HCT116 (cell line): ENCODE measurements around the gene THEMIS. TPM values are rescaled to one million over a fixed set of nuclear protein-coding genes. Genes with fewer than 3 reads are reported as not detected.

Source experiments
- ATAC-seq: fragments of 200-7000 bp; cut with Tn5 transposase; 2 replicates; pipeline ENCODE4 v1.9.1; 2020; ENCODE audit warnings: mild to moderate bottlenecking, moderate library complexity
- BruUV-seq: library from RNA; stranded (reverse); fragments of 400-500 nt; replicated peaks from 2 replicates; lab custom pipeline; 2021; lab: Mats Ljungman, UMichigan
- CTCF ChIA-PET: fragments of 300-600 bp; sonication (Branson Sonifier 250); formaldehyde crosslinking; loops from one replicate; lab custom pipeline; 2021; ENCODE audit warnings: antibody characterized with exemption; lab: Charles Lee
- POLR2A ChIA-PET: fragments of 300-600, 350-600 bp; sonication (Branson Sonifier 250); formaldehyde crosslinking; loops from one replicate; lab custom pipeline; 2021; ENCODE audit warnings: antibody characterized with exemption; lab: Charles Lee
- RAD21 ChIA-PET, 2 experiments: fragments of 300-600 bp; sonication (Branson Sonifier 250); formaldehyde crosslinking; loops; one replicate each; lab custom pipeline; 2023; ENCODE audit warnings: low total read pairs in 2 of 2; ENCODE audit not compliant: uncharacterized antibody in 2 of 2, unreplicated experiment in 2 of 2, low non-redundant PET in 1 of 2; lab: Charles Lee
- DNase-seq: peaks from one replicate; pipeline ENCODE4 v3.0.0-alpha.2; 2010; ENCODE audit warnings: low read depth, low spot score
- H2AFZ ChIP-seq: fragments of 200-600 bp; shearing (Covaris generic), sonication (generic); 2 replicates; pipeline ENCODE4 v1.6.1; 2017; ENCODE audit warnings: low read depth, mixed run types, mixed read lengths, antibody characterized with exemption, low read length; ENCODE audit not compliant: poor library complexity, severe bottlenecking
- H3K27ac ChIP-seq: 2 replicates; pipeline ENCODE4 v1.5.1; 2012; ENCODE audit warnings: low read depth, low read length
- H3K27me3 ChIP-seq: fragments of 200-600 bp; sonication (generic); 2 replicates; pipeline ENCODE4 v1.6.1; 2016; ENCODE audit warnings: mixed run types, low read length, mixed read lengths; ENCODE audit not compliant: insufficient read depth
- H3K36me3 ChIP-seq, 2 experiments: fragments of 200-500 bp in 1 of 2; fragments of 200-600 bp in 1 of 2; sonication (Bioruptor generic) in 1 of 2; sonication (generic) in 1 of 2; 2 replicates each; pipeline versions ENCODE4 v1.5.1 to v1.6.1; 2014 to 2016; ENCODE audit warnings: low read length in 2 of 2, inconsistent platforms in 1 of 2, mixed read lengths in 1 of 2, mixed run types in 1 of 2; ENCODE audit not compliant: insufficient read depth in 2 of 2, control insufficient read depth in 1 of 2
- H3K4me1 ChIP-seq, 2 experiments: fragments of 200-600 bp in 1 of 2; sonication (generic) in 1 of 2; 2 replicates each; pipeline versions ENCODE4 v1.5.1 to v1.6.1; 2012 to 2017; ENCODE audit warnings: low read length in 2 of 2, inconsistent platforms in 1 of 2, mild to moderate bottlenecking in 1 of 2, mixed read lengths in 1 of 2, mixed run types in 1 of 2, moderate library complexity in 1 of 2; ENCODE audit not compliant: insufficient read depth in 2 of 2, control insufficient read depth in 1 of 2
- H3K4me2 ChIP-seq: fragments of 200-600 bp; sonication (generic); 2 replicates; pipeline ENCODE4 v1.6.1; 2017; ENCODE audit warnings: mixed run types, low read length, mixed read lengths
- H3K4me3 ChIP-seq, 2 experiments: fragments of 200-600 bp in 1 of 2; sonication (generic) in 1 of 2; replicated peaks in 1 of 2; 2 replicates each; pipeline ENCODE4 v1.5.1; 2011 to 2016; ENCODE audit warnings: low read length in 2 of 2, control low read depth in 1 of 2, low read depth in 1 of 2, mild to moderate bottlenecking in 1 of 2, mixed read lengths in 1 of 2, mixed run types in 1 of 2
- H3K79me2 ChIP-seq: fragments of 200-600 bp; sonication (generic); 2 replicates; pipeline ENCODE4 v1.6.1; 2017; ENCODE audit warnings: mild to moderate bottlenecking, mixed run types, low read length, moderate library complexity, mixed read lengths; ENCODE audit not compliant: insufficient read depth
- H3K9ac ChIP-seq: fragments of 200-600 bp; sonication (generic); 2 replicates; pipeline ENCODE4 v1.6.1; 2016; ENCODE audit warnings: low read length, mixed read lengths
- H3K9me2 ChIP-seq: fragments of 200-600 bp; sonication (generic), shearing (Covaris generic); 2 replicates; pipeline ENCODE4 v1.6.1; 2017; ENCODE audit warnings: mixed run types, mild to moderate bottlenecking, moderate library complexity; ENCODE audit not compliant: insufficient read depth
- H3K9me3 ChIP-seq, 2 experiments: fragments of 200-500 bp in 1 of 2; fragments of 200-600 bp in 1 of 2; sonication (Bioruptor generic) in 1 of 2; sonication (generic) in 1 of 2; 2 replicates each; pipeline ENCODE4 v1.6.1; 2014 to 2017; ENCODE audit warnings: low read length in 2 of 2, mixed read lengths in 2 of 2, inconsistent platforms in 1 of 2, low read depth in 1 of 2, mild to moderate bottlenecking in 1 of 2, mixed run types in 1 of 2, moderate library complexity in 1 of 2; ENCODE audit not compliant: control insufficient read depth in 1 of 2, insufficient read depth in 1 of 2
- H4K20me1 ChIP-seq: fragments of 200-600 bp; sonication (generic), shearing (Covaris generic); 2 replicates; pipeline ENCODE4 v1.6.1; 2017; ENCODE audit warnings: mixed run types, mild to moderate bottlenecking, moderate library complexity; ENCODE audit not compliant: insufficient read depth
- ATF3 ChIP-seq: IDR thresholded peaks from 2 replicates; pipeline ENCODE4 v1.6.1; 2012
- CBX3 ChIP-seq: IDR thresholded peaks from 2 replicates; pipeline ENCODE4 v1.6.1; 2012; ENCODE audit warnings: low read depth
- CEBPB ChIP-seq: IDR thresholded peaks from 2 replicates; pipeline ENCODE4 v1.6.1; 2012; ENCODE audit warnings: low read depth
- CTCF ChIP-seq, 3 experiments: fragments of 200-600 bp in 1 of 3; sonication (generic) in 1 of 3; IDR thresholded peaks in 2 of 3; conservative IDR thresholded peaks in 1 of 3; 2 replicates each; pipeline ENCODE4 v1.5.1; 2012 to 2017; ENCODE audit warnings: low read depth in 2 of 3, low read length in 2 of 3, antibody characterized with exemption in 1 of 3, borderline replicate concordance in 1 of 3, control low read depth in 1 of 3, mild to moderate bottlenecking in 1 of 3, mixed read lengths in 1 of 3, mixed run types in 1 of 3, moderate library complexity in 1 of 3; ENCODE audit not compliant: insufficient read depth in 1 of 3
- EGR1 ChIP-seq: IDR thresholded peaks from 2 replicates; pipeline ENCODE4 v1.6.1; 2012; ENCODE audit warnings: low read depth
- EZH2 ChIP-seq: fragments of 200-600 bp; sonication (generic); IDR thresholded peaks from 2 replicates; pipeline ENCODE4 v1.6.1; 2017; ENCODE audit warnings: antibody characterized with exemption, mixed run types
- EZH2phosphoT487 ChIP-seq: fragments of 200-600 bp; IDR thresholded peaks from 2 replicates; pipeline ENCODE4 v1.6.1; 2018; ENCODE audit warnings: antibody characterized with exemption, borderline replicate concordance
- JUND ChIP-seq: IDR thresholded peaks from 2 replicates; pipeline ENCODE4 v1.6.1; 2012
- RAD21 ChIP-seq: IDR thresholded peaks from 2 replicates; pipeline ENCODE4 v1.6.1; 2012; ENCODE audit warnings: low read depth, mild to moderate bottlenecking
- REST ChIP-seq: IDR thresholded peaks from 2 replicates; pipeline ENCODE4 v1.6.1; 2012; ENCODE audit warnings: low read depth
- SIN3A ChIP-seq: IDR thresholded peaks from 2 replicates; pipeline ENCODE4 v1.6.1; 2012; ENCODE audit warnings: low read depth
- SRF ChIP-seq: IDR thresholded peaks from 2 replicates; pipeline ENCODE4 v1.6.1; 2012; ENCODE audit warnings: low read depth
- TCF7L2 ChIP-seq: IDR thresholded peaks from 2 replicates; pipeline ENCODE4 v1.7.0; 2011; ENCODE audit warnings: borderline replicate concordance, inconsistent platforms; ENCODE audit not compliant: insufficient read depth, insufficient read length; ENCODE audit errors: extremely low read depth
- ZFX ChIP-seq: fragments of 450-650 bp; IDR thresholded peaks from 2 replicates; pipeline ENCODE4 v1.6.1; 2017
- intact Hi-C: fragments of 100-400 bp; cut with micrococcal nuclease; formaldehyde crosslinking; loops from 2 replicates; pipeline ENCODE4 v1.10.0; 2022
- total RNA-seq: library from RNA; stranded (reverse); gene quantifications from one replicate; pipeline ENCODE4 v1.2.1, GENCODE V29; 2021; ENCODE audit not compliant: unreplicated experiment
- TF ChIP-seq, protein P1 (sequence below): IDR thresholded peaks from 2 replicates; pipeline ENCODE4 v1.6.1; 2012

Gene THEMIS
- total RNA-seq, 1 experiment from 2014 or later: 0.20 TPM

DNA sequence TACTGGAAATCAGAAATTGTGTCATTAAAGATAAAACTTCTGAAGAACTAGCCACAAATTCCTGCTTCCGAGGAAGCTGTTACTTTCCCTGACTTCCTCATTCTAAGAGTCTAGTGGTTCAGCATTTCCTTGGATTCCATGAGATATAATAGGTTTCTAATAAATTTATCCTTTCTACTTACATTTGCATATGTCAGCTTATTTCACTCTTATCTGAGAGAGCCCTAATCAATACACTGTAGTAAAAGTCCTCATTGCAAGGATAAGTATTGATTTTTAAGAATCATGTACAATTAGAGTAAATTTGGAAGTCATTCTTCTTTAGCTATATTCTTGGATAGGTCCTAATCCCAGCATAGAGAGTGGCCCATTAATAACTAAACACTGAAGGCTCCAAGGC, 16.9 kb upstream of the THEMIS start:
- Histone ChIP-seq H3K4me2 (no peak overlapping the region), H3K27me3 (no peaks in the 10 kb centered on the region), H3K27ac (no peak overlapping the region), H3K79me2 (no peaks in the 10 kb centered on the region), H3K9me3 (no peaks in the 10 kb centered on the region), H3K9ac (no peak overlapping the region), H4K20me1 (no peaks in the 10 kb centered on the region), H3K4me3 (no peak overlapping the region), H3K9me2 (no peaks in the 10 kb centered on the region), H3K4me1 (no peaks in the 10 kb centered on the region), H3K36me3 (no peaks in the 10 kb centered on the region), H2AFZ (no peak overlapping the region)
- RAD21 ChIA-PET: no interaction called here
- ATAC-seq (no peak), DNase-seq (no peak)
- CTCF ChIA-PET: no interaction called here
- intact Hi-C loops: no loop called here
- BruUV-seq: no TSS peak
- TF ChIP-seq CTCF (IDR thresholded peaks at IDR 0.05 in 2 of 3, conservative IDR thresholded peaks at IDR 0.05 in 1 of 3; ENCODE audit: borderline replicate concordance in 1 of 3, insufficient read depth in 1 of 3, low read depth in 2 of 3, low read length in 2 of 3): no peak
- TF ChIP-seq RAD21: no peak
- TF ChIP-seq ATF3: no peak
- TF ChIP-seq REST: no peak
- no peak for TF ChIP-seq CBX3
- TF ChIP-seq SIN3A: no peak
- no peak for TF ChIP-seq SRF
- no peak for TF ChIP-seq ZFX
- no peak for TF ChIP-seq EGR1
- no peak for TF ChIP-seq JUND
- TF ChIP-seq EZH2: no peak
- TF ChIP-seq, protein P1, sequence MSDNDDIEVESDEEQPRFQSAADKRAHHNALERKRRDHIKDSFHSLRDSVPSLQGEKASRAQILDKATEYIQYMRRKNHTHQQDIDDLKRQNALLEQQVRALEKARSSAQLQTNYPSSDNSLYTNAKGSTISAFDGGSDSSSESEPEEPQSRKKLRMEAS: no peak
- TF ChIP-seq EZH2phosphoT487: no peak
- TF ChIP-seq CEBPB: no peak
- no peak for TF ChIP-seq TCF7L2
- POLR2A ChIA-PET: no interaction called here
